Brain microvascular endothelial cell (primary cell): ENCODE measurements around the gene SHC3.

Experiments used
- DNase-seq: peaks from one replicate; pipeline ENCODE4 v3.0.0-alpha.2; 2020
- H3K27ac ChIP-seq: fragments of 250-450 bp; sonication (Bioruptor Pico); 2 replicates; pipeline ENCODE4 v1.5.1; 2020; ENCODE audit warnings: mild to moderate bottlenecking, moderate library complexity
- H3K27me3 ChIP-seq: fragments of 250-450 bp; sonication (Bioruptor Pico); replicated peaks from 2 replicates; pipeline ENCODE4 v1.5.1; 2020; ENCODE audit warnings: mild to moderate bottlenecking
- H3K36me3 ChIP-seq: fragments of 250-450 bp; sonication (Bioruptor Pico); replicated peaks from 2 replicates; pipeline ENCODE4 v1.5.1; 2020; ENCODE audit warnings: mild to moderate bottlenecking
- H3K4me3 ChIP-seq: 2 replicates; pipeline ENCODE4 v1.5.1; 2011; ENCODE audit warnings: low read depth, mild to moderate bottlenecking, control low read depth, low read length, moderate library complexity
- CTCF ChIP-seq: IDR thresholded peaks from 2 replicates; pipeline ENCODE4 v1.5.1; 2011; ENCODE audit warnings: low read depth, mild to moderate bottlenecking, moderate library complexity, low read length, control low read depth, inconsistent platforms; ENCODE audit errors: missing control alignments
- in situ Hi-C: cut with HindIII; loops from 2 replicates; pipeline ENCODE4 v1.10.0; 2017; ENCODE audit warnings: low sequenced_read_pairs, low pct_ligation_motif_present

SHC3 gene

GRCh38 chr9:88996921-88997235 lies 181.7 kb downstream of the SHC3 start:
- no peak for TF ChIP-seq CTCF
- no peak for DNase-seq
- no peak overlapping the region for H3K27ac ChIP-seq
- H3K4me3 ChIP-seq = no peak overlapping the region
- peaks cover 82% of the 10 kb centered on the region for H3K36me3 ChIP-seq
- no peaks in the 10 kb centered on the region for H3K27me3 ChIP-seq
- in situ Hi-C loops = no loop called here

GRCh38 chr9:88996046-88996920 lies 182.3 kb downstream of the SHC3 start:
- H3K36me3 ChIP-seq = peaks cover 77% of the 10 kb centered on the region
- no peak for DNase-seq
- in situ Hi-C loops = no loop called here
- H3K27me3 ChIP-seq = no peaks in the 10 kb centered on the region
- no peak overlapping the region for H3K4me3 ChIP-seq
- no peak for TF ChIP-seq CTCF
- H3K27ac ChIP-seq = no peak overlapping the region

- Histone ChIP-seq H3K27me3 (no peaks in the 10 kb centered on the region), H3K4me3 (no peak overlapping the region), H3K27ac (no peak overlapping the region), H3K36me3 (peaks cover 72% of the 10 kb centered on the region)
- DNase-seq = no peak
- in situ Hi-C loops = no loop called here
- TF ChIP-seq CTCF = no peak
Measured at GRCh38 chr9:88995627-88996026, 183.0 kb downstream of the SHC3 start.

GRCh38 chr9:88995200-88995577 lies 183.4 kb downstream of the SHC3 start:
- no peak for TF ChIP-seq CTCF

GRCh38 chr9:88994469-88995199 lies 184.0 kb downstream of the SHC3 start:
- Histone ChIP-seq H3K4me3 (peak overlapping the region; percentile 97), H3K36me3 (peaks cover 64% of the 10 kb centered on the region)

More at GRCh38 chr9:88995200-88995577, 183.4 kb downstream of the SHC3 start:
- no peak for DNase-seq
- in situ Hi-C loops = no loop called here
- Histone ChIP-seq H3K27ac (no peak overlapping the region), H3K27me3 (no peaks in the 10 kb centered on the region), H3K36me3 (peaks cover 68% of the 10 kb centered on the region), H3K4me3 (peak overlapping the region; percentile 97)

More at GRCh38 chr9:88994469-88995199, 184.0 kb downstream of the SHC3 start:
- H3K27ac ChIP-seq = peak overlapping the region; percentile 73
- TF ChIP-seq CTCF = no peak
- in situ Hi-C loops = no loop called here
- no peak for DNase-seq
- no peaks in the 10 kb centered on the region for H3K27me3 ChIP-seq
